Uterus (tissue), 4 donors: ENCODE measurements around the gene CACNA1C. TPM values are rescaled to one million over a fixed set of nuclear protein-coding genes. Genes with fewer than 3 reads are reported as not detected.

Source experiments
- DNase-seq, 2 donors: peaks; one replicate each; pipeline ENCODE4 v3.0.0-alpha.2; 2019 to 2020
- H3K27ac ChIP-seq, 2 donors: fragments of 200-600 bp; sonication (generic); 1 replicate in 1 of 2; 2 replicates in 1 of 2; pipeline ENCODE4 v1.5.1; 2016 to 2018
- H3K27me3 ChIP-seq, 2 donors: fragments of 200-600 bp; sonication (generic); one replicate each; pipeline ENCODE4 v1.5.1; 2018 to 2019; ENCODE audit warnings: control low read depth in 1 of 2
- H3K36me3 ChIP-seq, 2 donors: fragments of 200-600 bp; sonication (generic); one replicate each; pipeline ENCODE4 v1.5.1; 2019; ENCODE audit warnings: control low read depth in 1 of 2
- H3K4me1 ChIP-seq, 2 donors: fragments of 200-600 bp; sonication (generic); one replicate each; pipeline ENCODE4 v1.5.1; 2018 to 2019; ENCODE audit warnings: control low read depth in 1 of 2
- H3K4me3 ChIP-seq, 2 donors: fragments of 200-600 bp; sonication (generic); 1 replicate in 1 of 2; 2 replicates in 1 of 2; pipeline ENCODE4 v1.5.1; 2018 to 2019; ENCODE audit warnings: mild to moderate bottlenecking in 1 of 2
- H3K9me3 ChIP-seq, 2 donors: fragments of 200-600 bp; sonication (generic); one replicate each; pipeline ENCODE4 v1.5.1; 2019; ENCODE audit warnings: control low read depth in 1 of 2
- CTCF ChIP-seq, 4 experiments: fragments of 200-600 bp in 2 of 4; fragments of 450-650 bp in 2 of 4; sonication (generic) in 2 of 4; IDR thresholded peaks; one replicate each; pipeline ENCODE4 v1.5.1; 2016 to 2019; ENCODE audit warnings: antibody characterized with exemption in 4 of 4, mild to moderate bottlenecking in 2 of 4, moderate library complexity in 1 of 4
- POLR2A ChIP-seq, 2 donors: fragments of 450-650 bp; IDR thresholded peaks; one replicate each; pipeline ENCODE4 v1.6.1; 2016; ENCODE audit warnings: antibody characterized with exemption in 2 of 2, mild to moderate bottlenecking in 1 of 2, moderate library complexity in 1 of 2
- intact Hi-C: fragments of 100-400 bp; cut with DNase I; formaldehyde crosslinking; loops from one replicate; pipeline ENCODE4 v1.15.1; 2023; ENCODE audit warnings: low total_unique reads
- total RNA-seq, 4 donors: library from RNA; depleted of rRNA in 3 of 4; stranded (reverse); fragments of >200 nt in 3 of 4; gene quantifications; one replicate each; pipeline versions ENCODE4 v1.1.0 to v1.2.4, GENCODE V29; 2014 to 2023
- donor health status: DM: yes; HTN: yes; CAD: no.

The CACNA1C gene
- total RNA-seq, 4 donors from 2014 or later, result 15.9 to 121 (median 32.1) TPM

- TF ChIP-seq POLR2A (IDR thresholded peaks at IDR 0.05) (no peak), CTCF (IDR thresholded peaks at IDR 0.05) (no peak)
- Histone ChIP-seq H3K27ac (no peak overlapping the region), H3K9me3 (no peaks in the 10 kb centered on the region), H3K27me3 (no peaks in the 10 kb centered on the region), H3K36me3 (no peaks in the 10 kb centered on the region), H3K4me3 (no peak overlapping the region), H3K4me1 (no peaks in the 10 kb centered on the region)
- no peak for DNase-seq
- intact Hi-C loops, result no loop called here
Measured at GRCh38 chr12:2625289-2625612, 572.5 kb downstream of the CACNA1C start.

GRCh38 chr12:2627076-2627834 lies 574.5 kb downstream of the CACNA1C start:
- no peaks in the 10 kb centered on the region for H3K9me3 ChIP-seq
- no peak overlapping the region for H3K4me3 ChIP-seq
- TF ChIP-seq CTCF (IDR thresholded peaks at IDR 0.05), result no peak
- no peak for TF ChIP-seq POLR2A (IDR thresholded peaks at IDR 0.05)
- H3K27ac ChIP-seq, result no peak overlapping the region
- no peaks in the 10 kb centered on the region for H3K4me1 ChIP-seq
- intact Hi-C loops, result no loop called here
- no peak for DNase-seq
- H3K27me3 ChIP-seq, result no peaks in the 10 kb centered on the region
- no peaks in the 10 kb centered on the region for H3K36me3 ChIP-seq

- Histone ChIP-seq H3K9me3 (no peaks in the 10 kb centered on the region), H3K36me3 (no peaks in the 10 kb centered on the region), H3K27ac (no peak overlapping the region), H3K4me3 (no peak overlapping the region), H3K4me1 (no peaks in the 10 kb centered on the region), H3K27me3 (no peaks in the 10 kb centered on the region)
- DNase-seq, result no peak
- intact Hi-C loops, result no loop called here
- TF ChIP-seq CTCF (IDR thresholded peaks at IDR 0.05), result no peak
- no peak for TF ChIP-seq POLR2A (IDR thresholded peaks at IDR 0.05)
Measured at GRCh38 chr12:2627835-2628191, 575.0 kb downstream of the CACNA1C start.

- Histone ChIP-seq H3K27ac (no peak overlapping the region), H3K4me3 (no peak overlapping the region), H3K27me3 (no peaks in the 10 kb centered on the region), H3K4me1 (no peaks in the 10 kb centered on the region), H3K36me3 (no peaks in the 10 kb centered on the region), H3K9me3 (no peaks in the 10 kb centered on the region)
- no peak for DNase-seq
- intact Hi-C loops, result no loop called here
- TF ChIP-seq POLR2A (IDR thresholded peaks at IDR 0.05) (no peak), CTCF (IDR thresholded peaks at IDR 0.05) (no peak)
Measured at GRCh38 chr12:2628401-2628800, 575.6 kb downstream of the CACNA1C start.

- Histone ChIP-seq H3K36me3 (no peaks in the 10 kb centered on the region), H3K27me3 (no peaks in the 10 kb centered on the region), H3K4me1 (no peaks in the 10 kb centered on the region), H3K4me3 (no peak overlapping the region), H3K9me3 (no peaks in the 10 kb centered on the region), H3K27ac (no peak overlapping the region)
- intact Hi-C loops, result no loop called here
- DNase-seq, result no peak
- no peak for TF ChIP-seq CTCF (IDR thresholded peaks at IDR 0.05)
- TF ChIP-seq POLR2A (IDR thresholded peaks at IDR 0.05), result no peak
Measured at GRCh38 chr12:2629051-2629450, 576.3 kb downstream of the CACNA1C start.
